ENCODE data around the gene ADAMTSL3. TPM values are rescaled to one million over a fixed set of nuclear protein-coding genes. Genes with fewer than 3 reads are reported as not detected.

ADAMTSL3 gene
- total and polyA plus RNA-seq, 7 experiments from 2014 or later = not detected

DNA sequence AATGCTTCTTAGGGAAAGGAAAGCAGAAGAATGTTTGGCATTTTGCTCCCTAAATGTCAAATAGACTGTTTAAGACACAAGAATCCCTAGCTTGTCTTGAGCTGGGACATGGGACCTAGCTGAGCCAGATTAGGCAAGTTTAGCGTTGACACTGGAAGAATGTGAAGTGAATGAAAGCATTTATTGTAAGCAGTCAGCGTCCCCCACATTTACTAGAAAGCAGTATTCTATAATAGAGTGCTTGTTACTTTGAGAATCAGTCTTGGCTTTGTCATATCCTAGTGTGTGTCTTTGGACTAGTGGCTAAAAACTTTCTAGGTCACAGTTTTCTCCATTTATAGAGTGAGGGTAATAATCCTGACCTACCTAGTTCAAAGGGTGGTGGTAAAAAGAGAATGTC, 161.6 kb downstream of the ADAMTSL3 start:
- CTCF ChIA-PET = no interaction called here
- Mint-ChIP-seq H3K9me3 (peaks cover 0 to 6% (median 0%) of the 10 kb centered on the region in 11 donors), H3K27me3 (peaks cover 0 to 17% (median 14%) of the 10 kb centered on the region in 5 donors), H3K4me1 (no peaks in the 10 kb centered on the region), H3K27ac (no peak overlapping the region), H3K4me3 (no peak overlapping the region), H3K36me3 (no peaks in the 10 kb centered on the region)
- intact Hi-C loops (cut with micrococcal nuclease) = no loop called here
- DNase-seq (no peak), ATAC-seq (no peak)
- Histone ChIP-seq H3K4me3 (ENCODE audit: low read length) (no peak overlapping the region), H3K4me1 (ENCODE audit: control insufficient read depth in 2 of 2, insufficient read depth in 2 of 2, low read length in 2 of 2) (no peaks in the 10 kb centered on the region), H3K27me3 (ENCODE audit: control insufficient read depth in 2 of 2, insufficient read depth in 2 of 2, low read length in 2 of 2) (peaks cover 0 to 3% of the 10 kb centered on the region in 2 donors), H3K27ac (ENCODE audit: low read depth, low read length) (no peak overlapping the region), H3K36me3 (ENCODE audit: control insufficient read depth in 2 of 3, insufficient read depth in 3 of 3, low read length in 3 of 3) (no peaks in the 10 kb centered on the region), H3K9me3 (ENCODE audit: control insufficient read depth in 2 of 3, low read length in 3 of 3) (no peaks in the 10 kb centered on the region)
- POLR2A ChIA-PET = no interaction called here

DNA sequence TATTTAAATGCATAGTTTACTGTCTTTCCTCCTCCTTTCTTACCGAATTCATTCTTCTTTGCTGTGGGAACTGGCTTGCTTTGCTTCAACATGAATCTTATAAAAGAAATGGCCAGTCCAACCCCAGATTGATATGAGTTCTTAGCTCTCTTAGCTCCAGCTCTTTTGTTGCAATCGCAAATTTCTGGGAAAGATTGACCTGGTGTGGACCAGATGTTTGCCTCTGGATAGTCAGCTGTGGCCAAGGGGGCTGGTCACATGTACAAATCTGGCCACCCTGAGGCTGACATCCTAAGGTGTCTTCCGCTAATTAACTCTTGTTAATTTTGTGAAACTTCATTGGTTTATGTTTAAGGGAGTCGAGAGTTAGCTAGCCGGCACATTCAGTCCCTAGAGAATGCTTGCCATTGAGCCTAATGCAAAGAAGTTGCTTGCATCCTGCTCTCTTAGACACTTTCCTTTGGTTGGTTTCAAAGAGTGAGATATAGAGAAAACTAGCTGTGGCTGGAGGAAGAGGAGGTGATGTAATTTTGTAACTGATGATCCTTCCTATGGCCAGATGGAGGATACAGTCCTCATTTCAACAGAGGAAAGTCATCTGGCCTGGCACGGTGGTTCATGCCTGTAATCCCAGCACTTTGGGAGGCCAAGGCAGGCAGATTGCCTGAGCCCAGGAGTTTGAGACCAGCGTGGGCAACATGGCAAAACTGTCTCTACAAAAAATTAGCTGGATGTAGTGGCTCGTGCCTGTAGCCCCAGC, 162.4 kb downstream of the ADAMTSL3 start:
- intact Hi-C loops (cut with micrococcal nuclease) = no loop called here
- Mint-ChIP-seq H3K4me3 (no peak overlapping the region), H3K27ac (no peak overlapping the region), H3K9me3 (peaks cover 0 to 12% (median 0%) of the 10 kb centered on the region in 11 donors), H3K27me3 (peaks cover 0 to 17% (median 14%) of the 10 kb centered on the region in 5 donors), H3K4me1 (no peaks in the 10 kb centered on the region), H3K36me3 (no peaks in the 10 kb centered on the region)
- H3K27ac ChIP-seq (ENCODE audit: low read depth, low read length) = no peak overlapping the region
- ChIA-PET CTCF (no interaction called here), POLR2A (no interaction called here)
- no peaks in the 10 kb centered on the region for H3K36me3 ChIP-seq (ENCODE audit: control insufficient read depth in 2 of 3, insufficient read depth in 3 of 3, low read length in 3 of 3)
- no peaks in the 10 kb centered on the region for H3K9me3 ChIP-seq (ENCODE audit: control insufficient read depth in 2 of 3, low read length in 3 of 3)
- no peaks in the 10 kb centered on the region for H3K4me1 ChIP-seq (ENCODE audit: control insufficient read depth in 2 of 2, insufficient read depth in 2 of 2, low read length in 2 of 2)
- ATAC-seq (no peak), DNase-seq (no peak)
- peaks cover 0 to 3% of the 10 kb centered on the region in 2 donors for H3K27me3 ChIP-seq (ENCODE audit: control insufficient read depth in 2 of 2, insufficient read depth in 2 of 2, low read length in 2 of 2)
- H3K4me3 ChIP-seq (ENCODE audit: low read length) = no peak overlapping the region

DNA sequence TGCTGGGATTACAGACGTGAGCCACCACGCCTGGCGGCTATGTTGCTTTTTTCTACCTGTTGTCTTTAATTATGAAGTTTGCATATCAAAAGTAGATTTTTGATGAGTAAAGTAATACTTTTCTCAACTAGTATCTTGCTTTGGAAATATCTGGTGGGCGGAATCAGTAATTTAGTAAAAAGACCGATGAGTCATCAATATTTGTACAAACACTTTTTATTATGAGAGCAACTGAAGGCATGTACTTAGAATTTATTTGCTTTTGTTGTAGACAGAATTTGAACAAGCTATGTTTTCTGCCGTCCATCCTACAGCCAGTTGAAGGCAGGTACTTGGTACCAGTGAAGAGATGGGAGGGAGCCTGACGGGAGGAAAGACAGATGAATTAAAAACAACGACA, 164.7 kb downstream of the ADAMTSL3 start:
- peaks cover 0 to 5% (median 2%) of the 10 kb centered on the region in 5 donors for H3K36me3 Mint-ChIP-seq
- DNase-seq (no peak), ATAC-seq (no peak)
- Histone ChIP-seq H3K4me1 (ENCODE audit: control insufficient read depth in 2 of 2, insufficient read depth in 2 of 2, low read length in 2 of 2) (no peaks in the 10 kb centered on the region), H3K27ac (ENCODE audit: low read depth, low read length) (no peak overlapping the region), H3K9me3 (ENCODE audit: control insufficient read depth in 2 of 3, low read length in 3 of 3) (peaks cover 0 to 4% (median 0%) of the 10 kb centered on the region in 3 experiments), H3K27me3 (ENCODE audit: control insufficient read depth in 2 of 2, insufficient read depth in 2 of 2, low read length in 2 of 2) (peaks cover 0 to 3% of the 10 kb centered on the region in 2 donors), H3K36me3 (ENCODE audit: control insufficient read depth in 2 of 3, insufficient read depth in 3 of 3, low read length in 3 of 3) (no peaks in the 10 kb centered on the region), H3K4me3 (ENCODE audit: low read length) (no peak overlapping the region)
- intact Hi-C loops (cut with micrococcal nuclease) = no loop called here
- no peaks in the 10 kb centered on the region for H3K4me1 Mint-ChIP-seq
- peaks cover 0 to 17% (median 8%) of the 10 kb centered on the region in 5 donors for H3K27me3 Mint-ChIP-seq
- POLR2A ChIA-PET = no interaction called here
- H3K27ac Mint-ChIP-seq = no peak overlapping the region
- no peak overlapping the region for H3K4me3 Mint-ChIP-seq
- CTCF ChIA-PET = no interaction called here
- H3K9me3 Mint-ChIP-seq = peaks cover 3 to 16% (median 4%) of the 10 kb centered on the region in 11 donors

DNA sequence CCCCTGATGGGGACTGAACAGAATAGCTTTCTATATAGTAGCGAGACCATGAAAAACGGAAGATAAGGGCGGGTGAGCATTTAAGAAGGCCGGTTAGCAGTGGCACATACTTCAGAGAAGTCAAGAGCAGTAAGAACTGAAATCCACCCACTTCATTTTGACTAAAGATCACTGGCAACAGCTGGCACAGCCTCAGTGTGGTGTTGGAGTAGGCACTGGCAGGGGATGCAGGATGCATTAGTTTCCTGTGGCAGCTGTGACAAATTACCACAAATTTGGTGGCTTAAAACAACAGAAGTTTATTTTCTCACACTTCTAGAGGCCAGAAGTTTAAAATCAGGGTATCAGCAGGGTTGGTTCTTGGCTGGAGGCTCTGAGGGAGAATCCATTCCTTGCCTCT, 176.5 kb downstream of the ADAMTSL3 start:
- no peaks in the 10 kb centered on the region for H3K36me3 ChIP-seq (ENCODE audit: control insufficient read depth in 2 of 3, insufficient read depth in 3 of 3, low read length in 3 of 3)
- CTCF ChIA-PET = no interaction called here
- no peak overlapping the region for H3K4me3 ChIP-seq (ENCODE audit: low read length)
- Mint-ChIP-seq H3K27ac (no peak overlapping the region), H3K4me1 (no peaks in the 10 kb centered on the region), H3K27me3 (peaks cover 0 to 15% (median 12%) of the 10 kb centered on the region in 5 donors), H3K9me3 (peaks cover 0 to 7% (median 4%) of the 10 kb centered on the region in 11 donors), H3K36me3 (no peaks in the 10 kb centered on the region), H3K4me3 (no peak overlapping the region)
- H3K27me3 ChIP-seq (ENCODE audit: control insufficient read depth in 2 of 2, insufficient read depth in 2 of 2, low read length in 2 of 2) = no peaks in the 10 kb centered on the region
- intact Hi-C loops (cut with micrococcal nuclease) = no loop called here
- H3K9me3 ChIP-seq (ENCODE audit: control insufficient read depth in 2 of 3, low read length in 3 of 3) = no peaks in the 10 kb centered on the region
- DNase-seq (no peak), ATAC-seq (no peak)
- no peaks in the 10 kb centered on the region for H3K4me1 ChIP-seq (ENCODE audit: control insufficient read depth in 2 of 2, insufficient read depth in 2 of 2, low read length in 2 of 2)
- POLR2A ChIA-PET = no interaction called here
- no peak overlapping the region for H3K27ac ChIP-seq (ENCODE audit: low read depth, low read length)

DNA sequence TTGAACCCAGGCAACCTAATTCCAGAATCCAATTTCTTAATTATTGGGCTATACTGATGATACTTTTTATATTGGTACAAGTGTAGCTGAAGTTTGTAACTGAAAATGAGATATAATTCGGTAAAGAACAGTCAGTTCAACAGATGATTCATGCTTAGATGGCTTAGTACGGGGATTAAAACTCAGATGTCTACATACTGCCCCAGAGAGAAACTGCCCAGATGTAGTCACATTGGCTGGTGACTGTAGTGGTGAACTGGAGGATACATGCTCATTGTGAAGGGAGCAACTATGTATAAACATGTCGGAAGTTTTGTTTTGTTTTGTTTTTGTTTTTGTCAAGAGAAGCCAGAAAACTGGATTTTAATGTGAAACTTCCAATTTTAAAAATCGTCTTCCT, 179.6 kb downstream of the ADAMTSL3 start:
- Histone ChIP-seq H3K27ac (ENCODE audit: low read depth, low read length) (no peak overlapping the region), H3K9me3 (ENCODE audit: control insufficient read depth in 2 of 3, low read length in 3 of 3) (no peaks in the 10 kb centered on the region), H3K4me3 (ENCODE audit: low read length) (no peak overlapping the region), H3K36me3 (ENCODE audit: control insufficient read depth in 2 of 3, insufficient read depth in 3 of 3, low read length in 3 of 3) (no peaks in the 10 kb centered on the region), H3K4me1 (ENCODE audit: control insufficient read depth in 2 of 2, insufficient read depth in 2 of 2, low read length in 2 of 2) (no peaks in the 10 kb centered on the region), H3K27me3 (ENCODE audit: control insufficient read depth in 2 of 2, insufficient read depth in 2 of 2, low read length in 2 of 2) (no peaks in the 10 kb centered on the region)
- intact Hi-C loops (cut with micrococcal nuclease) = no loop called here
- H3K27ac Mint-ChIP-seq = no peak overlapping the region
- H3K27me3 Mint-ChIP-seq = peaks cover 0 to 15% (median 12%) of the 10 kb centered on the region in 5 donors
- H3K9me3 Mint-ChIP-seq = peaks cover 0 to 1% (median 0%) of the 10 kb centered on the region in 11 donors
- H3K4me3 Mint-ChIP-seq = no peak overlapping the region
- ChIA-PET POLR2A (no interaction called here), CTCF (no interaction called here)
- H3K4me1 Mint-ChIP-seq = no peaks in the 10 kb centered on the region
- DNase-seq = no peak
- ATAC-seq = no peak
- H3K36me3 Mint-ChIP-seq = no peaks in the 10 kb centered on the region

DNA sequence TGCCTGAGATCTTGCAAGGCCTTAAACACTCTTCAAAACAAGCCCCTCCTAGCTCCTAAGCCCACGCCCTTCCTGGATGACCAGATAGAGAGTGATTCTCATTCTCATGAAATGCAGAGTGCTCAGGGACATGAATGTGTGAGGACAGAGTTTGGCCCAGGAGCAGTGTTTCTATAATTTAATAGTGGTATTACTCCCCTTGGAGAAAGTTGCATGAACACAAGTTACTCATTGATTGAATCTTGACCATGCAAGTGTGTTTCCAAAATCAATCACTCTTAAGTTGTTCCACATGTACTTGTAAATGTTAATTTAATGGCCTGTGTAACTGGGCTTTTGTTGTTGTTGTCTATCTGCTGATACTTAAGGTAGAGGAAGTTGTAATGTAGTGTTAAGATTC, 181.6 kb downstream of the ADAMTSL3 start:
- Mint-ChIP-seq H3K9me3 (peaks cover 0 to 3% (median 0%) of the 10 kb centered on the region in 11 donors), H3K27ac (no peak overlapping the region), H3K4me1 (no peaks in the 10 kb centered on the region), H3K36me3 (no peaks in the 10 kb centered on the region), H3K27me3 (peaks cover 0 to 12% (median 5%) of the 10 kb centered on the region in 5 donors), H3K4me3 (no peak overlapping the region)
- ATAC-seq = no peak
- POLR2A ChIA-PET = no interaction called here
- CTCF ChIA-PET = no interaction called here
- no peak for DNase-seq
- no peaks in the 10 kb centered on the region for H3K9me3 ChIP-seq (ENCODE audit: control insufficient read depth in 2 of 3, low read length in 3 of 3)
- no peak overlapping the region for H3K27ac ChIP-seq (ENCODE audit: low read depth, low read length)
- intact Hi-C loops (cut with micrococcal nuclease) = no loop called here
- H3K27me3 ChIP-seq (ENCODE audit: control insufficient read depth in 2 of 2, insufficient read depth in 2 of 2, low read length in 2 of 2) = no peaks in the 10 kb centered on the region
- no peaks in the 10 kb centered on the region for H3K4me1 ChIP-seq (ENCODE audit: control insufficient read depth in 2 of 2, insufficient read depth in 2 of 2, low read length in 2 of 2)
- H3K4me3 ChIP-seq (ENCODE audit: low read length) = no peak overlapping the region
- no peaks in the 10 kb centered on the region for H3K36me3 ChIP-seq (ENCODE audit: control insufficient read depth in 2 of 3, insufficient read depth in 3 of 3, low read length in 3 of 3)

DNA sequence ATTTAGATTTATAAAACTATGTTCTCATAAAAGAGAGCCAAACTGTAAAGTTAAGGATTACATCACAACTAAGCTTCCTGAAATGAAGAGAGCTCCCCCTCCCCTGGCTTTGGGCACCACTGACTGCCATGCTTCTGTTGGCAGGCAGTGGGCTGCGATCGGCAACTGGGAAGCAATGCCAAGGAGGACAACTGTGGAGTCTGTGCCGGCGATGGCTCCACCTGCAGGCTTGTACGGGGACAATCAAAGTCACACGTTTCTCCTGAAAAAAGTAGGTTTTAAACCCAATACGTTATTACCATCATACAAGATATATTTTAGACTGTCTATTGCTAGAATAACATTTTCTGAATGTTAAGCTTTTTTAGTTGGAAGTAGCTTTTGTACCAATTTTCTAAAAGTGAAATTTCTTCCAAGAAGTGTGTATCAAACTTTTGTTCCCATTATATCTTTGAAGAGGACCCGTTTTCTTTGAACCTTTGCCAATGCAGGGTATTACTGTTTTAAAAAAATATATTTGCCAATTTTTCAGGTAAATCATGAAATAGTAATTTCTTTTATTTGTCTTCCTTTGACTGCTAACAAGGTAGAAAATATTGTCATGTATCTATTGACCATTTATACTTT, 184.1 kb downstream of the ADAMTSL3 start:
- intact Hi-C loops (cut with micrococcal nuclease) = no loop called here
- H3K27ac Mint-ChIP-seq = no peak overlapping the region
- H3K27ac ChIP-seq (ENCODE audit: low read depth, low read length) = no peak overlapping the region
- no peaks in the 10 kb centered on the region for H3K36me3 ChIP-seq (ENCODE audit: control insufficient read depth in 2 of 3, insufficient read depth in 3 of 3, low read length in 3 of 3)
- no peaks in the 10 kb centered on the region for H3K9me3 ChIP-seq (ENCODE audit: control insufficient read depth in 2 of 3, low read length in 3 of 3)
- ChIA-PET POLR2A (no interaction called here), CTCF (no interaction called here)
- DNase-seq (no peak), ATAC-seq (no peak)
- peaks cover 0 to 3% (median 0%) of the 10 kb centered on the region in 11 donors for H3K9me3 Mint-ChIP-seq
- H3K4me3 ChIP-seq (ENCODE audit: low read length) = no peak overlapping the region
- peaks cover 3 to 11% (median 5%) of the 10 kb centered on the region in 5 donors for H3K27me3 Mint-ChIP-seq
- H3K36me3 Mint-ChIP-seq = no peaks in the 10 kb centered on the region
- H3K27me3 ChIP-seq (ENCODE audit: control insufficient read depth in 2 of 2, insufficient read depth in 2 of 2, low read length in 2 of 2) = no peaks in the 10 kb centered on the region
- no peaks in the 10 kb centered on the region for H3K4me1 Mint-ChIP-seq
- no peak overlapping the region for H3K4me3 Mint-ChIP-seq
- H3K4me1 ChIP-seq (ENCODE audit: control insufficient read depth in 2 of 2, insufficient read depth in 2 of 2, low read length in 2 of 2) = no peaks in the 10 kb centered on the region
